ENCODE measurements around the gene IGFBP1.

IGFBP1 gene

GRCh38 chr7:45937301-45937700, 49.0 kb downstream of the IGFBP1 start:
- no peak overlapping the region for H3K14ac ChIP-seq (ENCODE audit: low read length in 2 of 2)
- H3K23ac ChIP-seq (ENCODE audit: low read length in 2 of 2): no peak overlapping the region
- no peaks in the 10 kb centered on the region for H3K79me1 ChIP-seq (replicated peaks; ENCODE audit: low read length, poor library complexity, severe bottlenecking)
- no peak overlapping the region for H2BK15ac ChIP-seq (ENCODE audit: low read depth, poor library complexity, severe bottlenecking)
- H3K4me1 ChIP-seq (ENCODE audit: control insufficient read depth, insufficient read depth, low read depth, low read length): no peaks in the 10 kb centered on the region
- H2AK5ac ChIP-seq (ENCODE audit: low read length, severe bottlenecking): no peak overlapping the region
- peak overlapping the region; percentile 24 for H2BK120ac ChIP-seq (ENCODE audit: low read depth, low read length)
- H2AFZ ChIP-seq (ENCODE audit: low read depth, low read length): no peak overlapping the region
- H4K8ac ChIP-seq (ENCODE audit: low read length): no peak overlapping the region
- WGBS: 83% methylated on average over 6 of the region's 6 CpGs
- peaks cover 0 to 7% of the 10 kb centered on the region in 2 experiments for H3K27me3 ChIP-seq (ENCODE audit: control insufficient read depth in 1 of 2, insufficient read depth in 1 of 2, low read length in 2 of 2)
- DNase-seq: no peak
- H2BK5ac ChIP-seq (ENCODE audit: low read depth, low read length, poor library complexity, severe bottlenecking): no peak overlapping the region
- no peak overlapping the region for H3K9ac ChIP-seq (ENCODE audit: low read length)
- no peak overlapping the region for H3K4me3 ChIP-seq (ENCODE audit: insufficient read depth in 1 of 2, low read depth in 1 of 2, low read length in 2 of 2)
- no peak overlapping the region for H3K18ac ChIP-seq (ENCODE audit: low read depth in 1 of 2, low read length in 2 of 2)
- no peak overlapping the region for H3K4me2 ChIP-seq (ENCODE audit: low read length, poor library complexity, severe bottlenecking)
- no peak overlapping the region for H3K27ac ChIP-seq (ENCODE audit: low read length, poor library complexity, severe bottlenecking)
- no peak overlapping the region for H4K91ac ChIP-seq (ENCODE audit: low read length)
- H3K4ac ChIP-seq (ENCODE audit: low read depth in 1 of 2, low read length in 2 of 2): no peak overlapping the region
- no peak overlapping the region for H2BK12ac ChIP-seq (ENCODE audit: low read length in 2 of 2)
- H3K9me3 ChIP-seq (ENCODE audit: control insufficient read depth, low read length): no peaks in the 10 kb centered on the region
- no peaks in the 10 kb centered on the region for H3K36me3 ChIP-seq (ENCODE audit: control insufficient read depth in 1 of 2, insufficient read depth in 2 of 2, low read depth in 1 of 2, low read length in 2 of 2)

- H3K18ac ChIP-seq (ENCODE audit: low read depth in 1 of 2, low read length in 2 of 2): no peak overlapping the region
- H4K8ac ChIP-seq (ENCODE audit: low read length): no peak overlapping the region
- no peak overlapping the region for H3K4me2 ChIP-seq (ENCODE audit: low read length, poor library complexity, severe bottlenecking)
- H3K27me3 ChIP-seq (ENCODE audit: control insufficient read depth in 1 of 2, insufficient read depth in 1 of 2, low read length in 2 of 2): peaks cover 0 to 7% of the 10 kb centered on the region in 2 experiments
- H2AFZ ChIP-seq (ENCODE audit: low read depth, low read length): no peak overlapping the region
- no peak overlapping the region for H2BK15ac ChIP-seq (ENCODE audit: low read depth, poor library complexity, severe bottlenecking)
- H3K4me1 ChIP-seq (ENCODE audit: control insufficient read depth, insufficient read depth, low read depth, low read length): no peaks in the 10 kb centered on the region
- no peak overlapping the region for H3K14ac ChIP-seq (ENCODE audit: low read length in 2 of 2)
- no peak overlapping the region for H2AK5ac ChIP-seq (ENCODE audit: low read length, severe bottlenecking)
- H2BK5ac ChIP-seq (ENCODE audit: low read depth, low read length, poor library complexity, severe bottlenecking): no peak overlapping the region
- no peaks in the 10 kb centered on the region for H3K9me3 ChIP-seq (ENCODE audit: control insufficient read depth, low read length)
- H3K4me3 ChIP-seq (ENCODE audit: insufficient read depth in 1 of 2, low read depth in 1 of 2, low read length in 2 of 2): no peak overlapping the region
- no peak for DNase-seq
- no peak overlapping the region for H3K9ac ChIP-seq (ENCODE audit: low read length)
- H3K4ac ChIP-seq (ENCODE audit: low read depth in 1 of 2, low read length in 2 of 2): no peak overlapping the region
- H4K91ac ChIP-seq (ENCODE audit: low read length): peak overlapping the region; percentile 19
- H3K23ac ChIP-seq (ENCODE audit: low read length in 2 of 2): no peak overlapping the region
- WGBS: 100% methylated on average over 2 of the region's 2 CpGs
- H3K79me1 ChIP-seq (replicated peaks; ENCODE audit: low read length, poor library complexity, severe bottlenecking): no peaks in the 10 kb centered on the region
- H2BK120ac ChIP-seq (ENCODE audit: low read depth, low read length): no peak overlapping the region
- no peaks in the 10 kb centered on the region for H3K36me3 ChIP-seq (ENCODE audit: control insufficient read depth in 1 of 2, insufficient read depth in 2 of 2, low read depth in 1 of 2, low read length in 2 of 2)
- H3K27ac ChIP-seq (ENCODE audit: low read length, poor library complexity, severe bottlenecking): no peak overlapping the region
- H2BK12ac ChIP-seq (ENCODE audit: low read length in 2 of 2): no peak overlapping the region
Measured at GRCh38 chr7:45937862-45938261, 49.6 kb downstream of the IGFBP1 start.

GRCh38 chr7:45938626-45939302, 50.5 kb downstream of the IGFBP1 start:
- Histone ChIP-seq H3K23ac (ENCODE audit: low read length in 2 of 2) (no peak overlapping the region), H3K14ac (ENCODE audit: low read length in 2 of 2) (no peak overlapping the region), H4K8ac (ENCODE audit: low read length) (no peak overlapping the region), H3K4ac (ENCODE audit: low read depth in 1 of 2, low read length in 2 of 2) (no peak overlapping the region), H3K36me3 (ENCODE audit: control insufficient read depth in 1 of 2, insufficient read depth in 2 of 2, low read depth in 1 of 2, low read length in 2 of 2) (no peaks in the 10 kb centered on the region), H2AK5ac (ENCODE audit: low read length, severe bottlenecking) (no peak overlapping the region), H3K27me3 (ENCODE audit: control insufficient read depth in 1 of 2, insufficient read depth in 1 of 2, low read length in 2 of 2) (peaks cover 0 to 7% of the 10 kb centered on the region in 2 experiments), H4K91ac (ENCODE audit: low read length) (no peak overlapping the region), H2BK5ac (ENCODE audit: low read depth, low read length, poor library complexity, severe bottlenecking) (no peak overlapping the region), H3K9ac (ENCODE audit: low read length) (no peak overlapping the region), H3K4me3 (ENCODE audit: insufficient read depth in 1 of 2, low read depth in 1 of 2, low read length in 2 of 2) (no peak overlapping the region), H2BK120ac (ENCODE audit: low read depth, low read length) (no peak overlapping the region), H3K4me1 (ENCODE audit: control insufficient read depth, insufficient read depth, low read depth, low read length) (no peaks in the 10 kb centered on the region), H3K9me3 (ENCODE audit: control insufficient read depth, low read length) (no peaks in the 10 kb centered on the region), H3K18ac (ENCODE audit: low read depth in 1 of 2, low read length in 2 of 2) (no peak overlapping the region), H2BK12ac (ENCODE audit: low read length in 2 of 2) (no peak overlapping the region), H2BK15ac (ENCODE audit: low read depth, poor library complexity, severe bottlenecking) (no peak overlapping the region), H3K27ac (ENCODE audit: low read length, poor library complexity, severe bottlenecking) (no peak overlapping the region), H3K79me1 (replicated peaks; ENCODE audit: low read length, poor library complexity, severe bottlenecking) (no peaks in the 10 kb centered on the region), H3K4me2 (ENCODE audit: low read length, poor library complexity, severe bottlenecking) (no peak overlapping the region), H2AFZ (ENCODE audit: low read depth, low read length) (no peak overlapping the region)
- no peak for DNase-seq
- WGBS: 92% methylated on average over 21 of the region's 22 CpGs

GRCh38 chr7:45939574-45939973, 51.3 kb downstream of the IGFBP1 start:
- no peak overlapping the region for H4K8ac ChIP-seq (ENCODE audit: low read length)
- H3K18ac ChIP-seq (ENCODE audit: low read depth in 1 of 2, low read length in 2 of 2): no peak overlapping the region
- H3K79me1 ChIP-seq (replicated peaks; ENCODE audit: low read length, poor library complexity, severe bottlenecking): no peaks in the 10 kb centered on the region
- no peak for DNase-seq
- no peak overlapping the region for H3K4me3 ChIP-seq (ENCODE audit: insufficient read depth in 1 of 2, low read depth in 1 of 2, low read length in 2 of 2)
- H2BK120ac ChIP-seq (ENCODE audit: low read depth, low read length): peak overlapping the region; percentile 1
- no peak overlapping the region for H3K9ac ChIP-seq (ENCODE audit: low read length)
- H3K9me3 ChIP-seq (ENCODE audit: control insufficient read depth, low read length): no peaks in the 10 kb centered on the region
- no peak overlapping the region for H3K27ac ChIP-seq (ENCODE audit: low read length, poor library complexity, severe bottlenecking)
- no peak overlapping the region for H2BK12ac ChIP-seq (ENCODE audit: low read length in 2 of 2)
- H2BK15ac ChIP-seq (ENCODE audit: low read depth, poor library complexity, severe bottlenecking): no peak overlapping the region
- no peak overlapping the region for H3K23ac ChIP-seq (ENCODE audit: low read length in 2 of 2)
- H3K14ac ChIP-seq (ENCODE audit: low read length in 2 of 2): no peak overlapping the region
- H3K36me3 ChIP-seq (ENCODE audit: control insufficient read depth in 1 of 2, insufficient read depth in 2 of 2, low read depth in 1 of 2, low read length in 2 of 2): no peaks in the 10 kb centered on the region
- peaks cover 0 to 7% of the 10 kb centered on the region in 2 experiments for H3K27me3 ChIP-seq (ENCODE audit: control insufficient read depth in 1 of 2, insufficient read depth in 1 of 2, low read length in 2 of 2)
- no peak overlapping the region for H2AK5ac ChIP-seq (ENCODE audit: low read length, severe bottlenecking)
- no peak overlapping the region for H2AFZ ChIP-seq (ENCODE audit: low read depth, low read length)
- peak overlapping the region in 1 of 2 experiments; percentile 40 for H3K4ac ChIP-seq (ENCODE audit: low read depth in 1 of 2, low read length in 2 of 2)
- H4K91ac ChIP-seq (ENCODE audit: low read length): peak overlapping the region; percentile 74
- no peaks in the 10 kb centered on the region for H3K4me1 ChIP-seq (ENCODE audit: control insufficient read depth, insufficient read depth, low read depth, low read length)
- H2BK5ac ChIP-seq (ENCODE audit: low read depth, low read length, poor library complexity, severe bottlenecking): no peak overlapping the region
- H3K4me2 ChIP-seq (ENCODE audit: low read length, poor library complexity, severe bottlenecking): no peak overlapping the region
- 97% methylated on average over 11 of the region's 11 CpGs for WGBS
